ENCODE data around the gene SDK2. TPM values are rescaled to one million over a fixed set of nuclear protein-coding genes. Genes with fewer than 3 reads are reported as not detected.

Gene SDK2
- total RNA-seq, 1 donor, result under 0.01 TPM

DNA sequence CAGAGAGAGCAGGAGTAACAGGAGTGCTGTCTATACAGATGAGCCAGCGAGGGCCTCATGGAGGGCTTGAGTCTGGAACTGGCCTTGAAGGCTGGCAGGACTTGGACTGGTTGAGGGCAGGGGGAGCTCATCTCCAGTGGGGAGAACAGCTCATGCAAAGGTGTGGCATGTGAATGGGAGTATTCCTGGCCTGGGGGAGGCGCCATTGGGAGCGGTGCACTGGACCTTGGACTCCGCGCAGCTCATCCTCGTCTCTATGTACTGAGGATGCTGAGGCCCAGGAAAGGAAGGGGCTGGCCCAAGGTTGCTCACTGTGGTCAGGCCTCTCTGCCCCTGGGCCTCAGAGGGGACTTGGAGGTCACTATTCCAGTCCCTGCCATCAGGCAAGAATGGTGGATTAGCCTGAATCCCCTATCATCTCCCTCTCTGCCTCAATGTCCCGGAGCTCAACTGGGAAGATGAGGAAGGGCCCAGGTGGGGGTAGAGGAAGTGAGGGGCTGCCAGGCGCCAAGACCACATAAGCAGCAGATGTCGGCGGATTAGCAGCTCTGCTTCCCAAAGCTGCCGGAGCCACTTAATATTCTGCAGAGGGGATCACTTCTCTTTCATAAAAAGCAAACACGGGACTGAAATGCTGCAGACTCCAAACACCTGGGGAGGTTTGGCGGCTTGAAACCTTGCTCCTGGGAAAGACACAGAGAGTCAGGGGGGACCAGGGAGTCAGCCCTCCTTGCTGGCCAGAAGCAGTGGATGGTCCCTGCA, 88.9 kb downstream of the SDK2 start:
- DNase-seq (ENCODE audit: low read depth), result no peak
- H3K4me3 ChIP-seq (ENCODE audit: low read depth, low read length), result no peak overlapping the region
- TF ChIP-seq CTCF (IDR thresholded peaks at IDR 0.05; ENCODE audit: insufficient read depth, low read depth, low read length), result no peak

DNA sequence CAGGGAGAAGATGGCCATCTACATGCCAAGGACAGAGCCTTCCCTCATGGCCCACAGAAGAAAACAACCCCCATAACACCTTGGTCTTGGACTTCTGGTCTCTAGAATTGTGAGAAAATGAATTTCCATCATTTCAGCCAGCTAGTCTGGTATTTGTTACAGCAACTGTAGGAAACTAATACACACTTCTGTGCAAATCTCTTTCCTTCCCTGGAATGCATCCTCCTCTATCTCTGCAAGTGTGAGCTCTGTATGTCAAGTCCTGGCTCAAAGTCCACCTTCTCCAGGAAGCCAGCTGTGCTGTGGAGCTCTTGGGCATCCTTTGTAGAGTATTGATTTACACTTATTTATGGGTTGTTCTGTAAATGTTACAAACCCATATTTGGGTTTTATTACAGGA, 89.7 kb downstream of the SDK2 start:
- TF ChIP-seq CTCF (IDR thresholded peaks at IDR 0.05; ENCODE audit: insufficient read depth, low read depth, low read length), result no peak
- DNase-seq (ENCODE audit: low read depth), result no peak
- H3K4me3 ChIP-seq (ENCODE audit: low read depth, low read length), result no peak overlapping the region

GRCh38 chr17:73553311-73553710, 90.9 kb downstream of the SDK2 start:
- no peak overlapping the region for H3K4me3 ChIP-seq (ENCODE audit: low read depth, low read length)

GRCh38 chr17:73552300-73553048, 91.8 kb downstream of the SDK2 start:
- H3K4me3 ChIP-seq (ENCODE audit: low read depth, low read length), result no peak overlapping the region
- no peak for DNase-seq (ENCODE audit: low read depth)

More at GRCh38 chr17:73553311-73553710, 90.9 kb downstream of the SDK2 start:
- no peak for TF ChIP-seq CTCF (IDR thresholded peaks at IDR 0.05; ENCODE audit: insufficient read depth, low read depth, low read length)
- no peak for DNase-seq (ENCODE audit: low read depth)

GRCh38 chr17:73551759-73552158, 92.5 kb downstream of the SDK2 start:
- DNase-seq (ENCODE audit: low read depth), result no peak
- TF ChIP-seq CTCF (IDR thresholded peaks at IDR 0.05; ENCODE audit: insufficient read depth, low read depth, low read length), result no peak
- H3K4me3 ChIP-seq (ENCODE audit: low read depth, low read length), result no peak overlapping the region

More at GRCh38 chr17:73552300-73553048, 91.8 kb downstream of the SDK2 start:
- no peak for TF ChIP-seq CTCF (IDR thresholded peaks at IDR 0.05; ENCODE audit: insufficient read depth, low read depth, low read length)

- TF ChIP-seq CTCF (IDR thresholded peaks at IDR 0.05; ENCODE audit: insufficient read depth, low read depth, low read length), result no peak
- no peak overlapping the region for H3K4me3 ChIP-seq (ENCODE audit: low read depth, low read length)
- DNase-seq (ENCODE audit: low read depth), result no peak
Measured at GRCh38 chr17:73551144-73551543, 93.1 kb downstream of the SDK2 start.
